Stimulated activated CD8-positive, alpha-beta memory T cell treated with anti-CD3 and anti-CD28 coated beads, Interleukin-12 subunit alpha, Interleukin-12 subunit beta, amount 100 ng/mL, for 4 hours (primary cell): Measurements from ENCODE around the gene EPM2A.
"Not testable (repeated sequence)": the region's sequence is repeated elsewhere in the genome, so short reads cannot be mapped to it uniquely, and the experiment has no call there.

Experiments
- DNase-seq: peaks from one replicate; pipeline ENCODE4 v3.0.0-alpha.2; 2020; ENCODE audit warnings: low read depth

The EPM2A gene

DNA sequence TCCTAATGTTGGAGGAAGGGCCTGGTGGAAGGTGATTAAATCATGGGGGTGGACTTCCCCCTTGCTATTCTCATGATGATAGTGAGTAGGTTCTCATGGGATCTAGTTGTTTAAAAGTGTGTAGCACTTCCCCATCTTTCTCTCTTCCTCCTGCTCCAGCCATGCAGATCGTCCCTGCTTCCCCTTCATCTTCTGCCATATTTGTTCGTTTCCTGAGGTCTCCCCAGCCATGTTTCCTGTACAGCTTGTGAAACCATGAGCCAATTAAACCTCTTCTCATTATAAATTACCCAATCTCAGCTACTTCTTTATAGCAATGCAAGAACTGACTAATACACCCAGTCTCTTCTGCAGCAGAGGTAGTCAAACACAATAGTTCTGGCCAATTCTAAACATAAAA is 5.4 kb downstream of the EPM2A start:
- no peak for DNase-seq

DNA sequence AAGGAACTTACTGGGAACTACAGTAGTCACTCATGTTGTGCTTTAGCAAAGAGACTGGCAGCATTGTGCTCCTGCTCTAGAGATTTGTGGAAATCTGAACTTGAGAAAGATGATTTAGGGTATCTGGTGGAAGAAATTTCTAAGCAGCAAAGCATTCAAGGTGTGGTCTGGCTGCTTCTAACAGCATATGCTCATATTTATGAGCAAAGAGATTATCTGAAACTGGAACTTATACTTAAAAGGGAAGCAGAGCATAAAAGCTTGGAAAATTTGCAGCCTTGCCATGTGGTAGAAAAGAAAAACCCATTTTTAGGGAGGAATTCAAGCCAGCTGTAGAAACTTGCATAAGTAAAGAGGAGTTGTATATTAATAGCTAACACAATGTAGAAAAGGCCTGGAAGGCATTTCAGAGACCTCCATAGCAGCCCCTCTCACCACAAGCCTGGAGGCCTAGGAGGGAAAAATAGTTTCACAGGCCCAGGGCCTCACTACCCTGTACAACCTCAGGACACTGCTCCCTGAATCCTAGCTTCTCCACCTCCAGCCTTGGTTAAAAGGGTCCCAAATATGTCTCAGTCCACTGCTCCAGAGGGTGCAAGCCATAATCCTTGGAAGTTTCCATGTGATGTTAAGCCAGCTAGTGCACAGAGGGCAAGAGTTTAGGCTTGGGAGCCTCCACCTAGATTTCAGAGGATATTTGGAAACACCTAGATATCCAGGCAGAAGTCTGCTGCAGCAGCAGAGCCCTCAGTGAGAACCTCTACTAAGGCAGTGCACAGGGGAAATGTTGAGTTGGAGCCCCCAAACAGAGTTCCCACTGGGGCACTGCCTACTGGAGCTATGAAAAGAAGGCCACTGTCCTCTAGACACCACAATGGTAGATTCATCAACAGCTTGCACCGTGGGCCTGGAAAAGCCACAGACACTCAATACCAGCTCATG is 6.6 kb downstream of the EPM2A start:
- DNase-seq: no peak

DNA sequence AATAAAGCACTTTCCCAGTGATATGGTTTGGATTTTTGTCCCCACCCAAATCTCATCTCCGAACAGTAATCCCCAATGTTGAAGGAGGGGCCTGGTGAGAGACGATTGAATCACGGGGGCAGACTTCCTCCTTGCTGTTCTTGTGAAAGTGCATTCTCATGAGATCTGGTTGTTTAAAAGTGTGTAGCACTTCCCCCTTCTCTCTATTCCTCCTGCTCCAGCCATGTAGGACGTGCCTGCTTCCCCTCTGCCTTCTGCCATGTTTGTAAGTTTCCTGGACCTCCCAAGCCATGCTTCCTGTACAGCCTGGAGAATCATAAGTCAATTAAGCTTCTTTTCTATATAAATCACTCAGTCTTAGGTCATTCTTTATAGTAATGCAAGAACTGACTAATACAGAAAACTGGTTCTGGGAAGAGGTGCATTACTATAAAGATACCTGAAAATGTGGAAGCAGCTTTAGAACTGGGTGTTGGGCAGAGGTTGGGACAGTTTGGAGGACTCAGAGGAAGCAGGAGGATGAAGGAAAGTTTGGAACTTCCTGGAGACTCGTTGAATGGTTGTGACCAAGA is 7.4 kb downstream of the EPM2A start:
- no peak for DNase-seq

DNA sequence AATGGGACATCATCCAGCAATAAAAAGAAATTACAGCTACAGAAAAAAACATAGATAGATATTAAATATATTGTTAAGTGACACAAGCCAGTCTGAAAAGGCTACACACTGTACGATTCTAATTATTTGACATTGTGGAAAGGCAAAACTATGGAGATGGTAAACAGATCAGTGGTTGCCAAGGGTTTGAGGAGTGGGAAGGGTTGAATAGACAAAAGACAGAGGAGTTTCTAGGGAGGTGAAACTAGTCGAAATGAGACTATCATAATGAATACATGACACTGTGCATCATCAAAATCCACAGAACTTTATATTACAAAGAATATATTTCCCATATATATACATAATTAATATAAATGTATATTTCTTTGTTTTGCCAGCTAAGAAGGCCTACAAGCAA is 9.8 kb downstream of the EPM2A start:
- DNase-seq: no peak

DNA sequence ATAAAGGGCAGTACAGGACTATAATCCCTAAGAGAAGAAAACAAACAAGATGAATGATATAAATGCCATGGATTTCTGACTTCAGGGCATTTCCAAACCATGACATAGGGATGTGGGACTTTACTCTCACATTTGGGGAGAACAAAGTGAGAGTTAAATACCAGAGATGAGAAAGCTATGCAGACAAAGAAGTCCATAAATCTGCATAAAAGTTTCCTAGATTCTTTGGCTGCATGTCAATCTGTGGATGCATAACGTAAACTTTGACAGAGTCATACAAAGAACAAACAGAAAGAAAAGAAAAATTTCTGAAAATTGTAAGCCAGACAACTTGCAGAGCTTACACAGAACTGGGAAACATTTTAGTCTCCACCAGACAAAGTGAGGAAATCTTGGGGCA is 11.7 kb downstream of the EPM2A start:
- DNase-seq: no peak

DNA sequence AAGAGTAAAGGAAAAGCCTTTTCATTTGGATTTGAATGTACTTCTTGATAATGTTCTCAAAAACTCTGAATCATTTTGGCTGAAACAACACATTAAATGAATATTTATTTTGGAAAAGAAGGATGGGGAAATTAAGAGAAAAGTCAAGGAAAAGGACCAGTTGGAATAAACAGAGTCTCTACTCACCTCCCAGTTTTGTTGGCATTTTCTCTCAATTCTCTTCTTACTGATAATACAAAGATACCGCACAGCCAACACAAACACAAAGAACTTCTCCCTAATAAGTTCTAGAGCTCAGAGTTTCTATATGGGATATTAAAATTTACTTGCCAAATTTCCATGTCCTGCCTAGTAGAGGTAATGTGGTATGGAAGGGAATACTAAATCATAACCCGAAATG is 13.1 kb downstream of the EPM2A start:
- DNase-seq: no peak

DNA sequence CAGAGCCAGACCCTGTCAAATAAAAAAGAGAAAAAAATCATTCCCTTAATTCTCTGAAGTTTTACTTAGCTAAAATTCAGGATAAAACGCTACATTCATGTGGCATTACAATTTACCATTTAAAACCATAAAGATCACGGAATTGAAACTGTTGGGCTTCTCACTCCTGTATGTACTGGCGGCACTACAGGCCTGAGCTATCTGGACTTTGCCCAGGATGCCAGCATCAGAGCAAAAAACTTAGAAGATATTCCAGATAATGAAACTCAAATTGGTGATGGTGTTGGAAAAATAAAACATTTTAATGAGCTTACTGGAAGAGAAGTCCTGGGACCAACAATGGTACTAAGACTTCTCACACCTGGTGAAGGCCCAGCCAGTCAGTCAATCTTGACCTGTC is 14.2 kb downstream of the EPM2A start:
- DNase-seq: no peak

DNA sequence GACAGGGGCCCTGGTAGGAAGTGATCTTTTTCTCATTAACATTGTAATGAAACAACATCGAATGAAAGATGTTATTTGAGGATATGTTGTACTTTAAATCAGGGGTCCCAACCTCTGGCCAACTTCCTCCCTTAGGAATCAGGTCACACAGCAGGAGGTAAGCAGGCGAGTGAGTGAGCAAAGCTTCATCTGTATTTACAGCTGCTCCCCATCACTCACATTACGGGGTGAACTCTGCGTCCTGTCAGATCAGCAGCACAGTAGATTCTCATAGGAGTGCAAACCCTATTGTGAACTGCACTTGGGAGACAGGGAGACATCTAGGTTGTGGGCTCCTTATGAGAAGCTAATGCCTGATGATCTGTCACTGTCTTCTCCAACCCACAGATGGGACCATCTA is 19.9 kb downstream of the EPM2A start:
- DNase-seq: no peak

DNA sequence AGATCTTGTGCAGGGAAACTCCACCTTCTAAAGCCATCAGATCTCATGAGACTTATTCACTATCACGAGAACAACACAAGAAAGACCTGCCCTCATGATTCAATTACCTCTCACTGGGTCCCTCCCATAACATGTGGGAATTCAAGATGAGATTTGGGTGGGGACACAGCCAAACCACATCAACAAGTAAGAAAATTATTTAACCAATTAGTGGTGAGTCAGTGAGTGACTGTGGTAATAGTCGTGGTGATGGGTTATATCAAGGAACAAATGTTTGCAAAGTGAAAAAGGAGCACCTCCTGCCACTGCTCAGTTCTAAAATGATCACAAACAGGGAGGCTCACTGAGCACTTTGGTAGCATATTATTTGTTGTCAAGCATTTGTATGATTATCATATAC is 20.6 kb downstream of the EPM2A start:
- no peak for DNase-seq

DNA sequence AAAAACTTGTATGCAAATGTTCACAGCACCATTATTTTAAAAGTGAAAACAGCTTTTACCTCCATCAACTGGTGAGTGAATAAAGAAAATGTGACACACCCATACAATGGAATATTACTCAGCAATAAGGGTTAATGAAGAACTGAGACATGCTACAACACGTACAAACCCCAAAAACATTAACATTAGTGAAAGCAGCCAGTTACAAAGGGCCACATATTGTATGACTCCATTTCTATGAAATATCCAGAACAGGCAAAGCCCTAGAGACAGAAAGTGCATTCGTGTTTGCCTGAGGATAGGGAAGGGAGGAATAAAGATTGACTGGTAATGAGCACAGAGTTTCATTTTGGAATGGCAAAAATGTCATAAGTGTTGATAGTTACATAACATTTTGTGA is 21.5 kb downstream of the EPM2A start:
- DNase-seq: no peak

DNA sequence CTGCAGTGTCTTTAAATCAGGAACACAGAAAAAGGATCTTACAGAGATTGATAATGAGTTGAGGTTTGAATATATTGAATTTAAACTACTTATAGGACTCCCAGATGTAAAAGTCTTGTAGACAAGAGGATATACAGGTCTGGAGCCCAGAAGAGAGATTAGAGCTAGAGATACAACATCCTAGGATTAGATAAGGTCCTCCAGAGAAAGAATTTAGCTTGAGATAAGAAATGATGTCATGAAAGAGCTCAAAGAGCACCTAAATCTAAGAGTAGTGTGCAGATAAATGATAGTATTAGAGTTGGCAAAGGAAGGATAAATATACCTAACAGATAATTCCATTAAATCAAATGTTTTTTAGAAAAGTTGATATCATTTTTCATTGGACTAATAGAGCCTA is 23.9 kb downstream of the EPM2A start:
- DNase-seq: no peak

DNA sequence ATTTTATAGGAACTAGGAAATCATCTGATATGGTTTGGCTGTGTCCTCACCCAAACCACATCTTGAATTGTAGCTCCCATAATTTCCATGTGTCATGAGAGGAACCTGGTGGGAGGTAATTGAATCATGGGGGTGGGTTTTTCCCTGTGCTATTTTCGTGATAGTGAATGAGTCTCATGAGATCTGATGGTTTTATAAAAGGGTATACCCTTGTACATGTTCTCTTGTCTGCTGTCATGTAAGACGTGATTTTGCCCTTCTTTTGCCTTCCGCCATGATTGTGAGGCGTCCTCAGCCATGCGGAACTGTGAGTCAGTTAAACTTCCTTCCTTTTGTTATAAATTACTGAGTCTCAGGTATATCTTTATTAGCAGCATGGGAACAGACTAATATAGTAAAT is 27.9 kb downstream of the EPM2A start:
- DNase-seq: no peak

DNA sequence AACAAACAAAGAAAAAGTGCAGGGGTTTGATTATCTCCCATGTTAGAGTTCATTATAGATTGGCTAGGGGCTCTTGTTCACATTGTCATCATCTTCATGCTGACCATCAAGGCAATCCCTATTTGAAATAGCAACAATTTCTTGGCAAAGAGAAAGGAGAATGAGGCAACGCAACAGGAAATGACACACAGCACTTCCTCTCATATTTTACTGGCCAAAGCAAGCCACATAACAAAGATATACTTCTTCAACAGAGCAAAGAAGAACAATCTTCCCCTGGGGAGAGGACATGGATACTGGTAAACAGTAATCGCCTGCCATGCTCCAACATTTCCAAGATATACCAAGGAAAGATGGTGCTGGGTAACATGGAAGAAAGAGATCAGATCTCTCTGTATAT is 29.8 kb downstream of the EPM2A start:
- no peak for DNase-seq

DNA sequence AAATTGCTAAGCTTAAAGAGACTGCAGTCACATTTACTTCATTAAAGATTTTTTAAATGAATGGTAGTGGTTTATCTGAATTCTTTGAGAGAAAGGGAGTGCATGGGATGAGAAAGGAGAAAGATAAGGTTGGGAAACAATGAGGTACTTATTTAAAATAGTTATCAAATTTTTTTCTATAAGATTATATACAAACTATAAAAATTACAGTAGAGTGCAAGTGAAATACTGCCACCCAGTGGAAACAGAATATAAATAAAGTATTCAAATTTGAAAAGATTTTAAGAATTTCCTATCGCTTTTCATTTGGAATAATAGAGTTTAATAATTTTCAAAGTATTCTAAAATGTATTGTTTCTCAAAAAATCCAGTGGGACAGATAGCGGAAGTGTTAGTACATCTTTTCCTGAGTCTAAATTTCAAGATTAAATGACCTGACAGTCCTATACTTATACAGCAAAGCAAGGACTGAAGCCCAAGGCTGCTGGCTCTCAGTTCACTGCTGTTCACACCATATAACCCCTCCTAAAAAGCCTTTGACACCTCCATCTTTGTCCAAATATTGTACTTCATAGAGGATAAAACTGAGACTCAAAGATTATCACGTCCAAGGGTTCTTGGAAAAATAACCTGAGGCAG is 31.1 kb downstream of the EPM2A start:
- no peak for DNase-seq

DNA sequence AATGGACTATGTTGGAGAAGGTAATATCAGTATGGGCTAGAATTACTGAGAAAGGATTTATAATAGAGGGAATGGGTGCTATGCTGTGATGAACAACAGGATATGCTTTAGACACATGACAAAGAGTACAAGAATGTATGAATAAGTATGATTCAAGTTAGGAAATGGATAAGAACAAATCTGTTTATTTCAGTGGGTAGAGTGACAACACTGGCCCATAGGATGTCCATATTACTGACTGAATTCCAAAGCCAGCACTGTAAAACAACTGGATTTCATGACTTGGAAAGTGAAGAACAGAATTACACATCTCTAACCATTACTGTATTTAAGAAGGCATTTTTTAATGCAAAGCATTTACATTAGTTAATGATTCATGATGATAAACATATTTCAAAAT is 35.9 kb downstream of the EPM2A start:
- DNase-seq: no peak

DNA sequence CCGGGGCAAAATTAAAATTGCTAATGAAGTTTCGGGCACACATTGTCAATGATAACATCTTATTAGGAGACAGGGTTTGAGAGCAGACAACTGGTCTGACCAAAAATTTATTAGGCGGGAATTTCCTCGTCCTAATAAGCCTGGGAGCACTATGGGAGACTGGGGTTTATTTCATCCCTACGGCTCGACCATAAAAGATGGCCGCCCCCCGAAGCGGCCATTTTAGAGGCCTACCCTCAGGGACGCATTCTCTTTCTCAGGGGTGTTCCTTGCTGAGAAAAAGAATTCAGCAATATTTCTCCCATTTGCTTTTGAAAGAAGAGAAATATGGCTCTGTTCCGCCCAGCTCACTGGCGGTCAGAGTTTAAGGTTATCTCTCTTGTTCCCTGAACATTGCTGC is 37.9 kb downstream of the EPM2A start:
- DNase-seq: not testable (repeated sequence)

DNA sequence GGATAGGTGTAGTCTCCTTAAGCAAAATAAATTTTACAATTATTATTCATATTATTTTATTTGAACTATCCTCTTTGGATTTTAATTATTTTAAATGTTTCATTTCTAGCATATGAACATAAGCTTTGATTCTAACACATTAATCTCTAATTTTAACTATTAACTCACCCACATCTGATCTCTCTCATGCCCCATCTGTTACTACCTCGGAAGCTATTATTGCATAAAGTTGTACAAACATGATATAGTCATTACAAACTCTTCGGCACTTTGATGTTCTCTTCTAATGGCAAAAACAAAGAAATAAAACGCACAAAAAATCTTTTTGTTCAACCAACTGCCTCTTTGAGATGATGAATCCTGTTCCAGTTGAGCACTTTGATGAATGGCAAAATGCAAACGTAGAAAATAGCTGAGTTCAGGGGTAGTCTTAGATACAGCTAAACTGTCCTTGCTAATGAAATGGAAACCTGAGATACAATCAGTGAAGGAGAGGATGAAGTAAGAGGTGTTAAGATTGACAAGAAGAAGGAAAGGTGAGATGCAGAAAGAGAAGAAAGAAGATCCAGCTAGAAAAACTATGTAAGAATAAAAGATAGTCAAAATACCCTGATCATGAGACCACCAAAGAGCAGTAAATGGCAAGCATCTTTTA is 41.1 kb downstream of the EPM2A start:
- no peak for DNase-seq

DNA sequence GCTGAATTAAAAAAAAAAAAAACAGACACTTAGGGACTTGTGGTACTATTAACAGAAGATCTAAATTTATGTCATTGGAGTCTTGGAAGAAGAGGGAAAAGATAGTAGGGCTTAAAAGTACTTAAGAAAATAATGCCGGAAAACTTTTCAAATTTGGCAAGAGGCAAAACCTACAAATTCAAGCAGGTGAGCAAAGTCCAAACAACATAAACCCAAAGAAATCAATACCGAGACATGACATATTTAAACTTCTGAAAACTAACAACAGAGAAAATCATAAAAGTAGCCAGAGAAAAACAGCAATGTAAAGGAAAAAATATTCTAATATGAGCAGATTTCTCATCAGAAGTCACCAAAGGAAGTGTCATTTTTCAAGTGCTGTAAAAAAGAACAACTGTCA is 44.4 kb downstream of the EPM2A start:
- DNase-seq: no peak

DNA sequence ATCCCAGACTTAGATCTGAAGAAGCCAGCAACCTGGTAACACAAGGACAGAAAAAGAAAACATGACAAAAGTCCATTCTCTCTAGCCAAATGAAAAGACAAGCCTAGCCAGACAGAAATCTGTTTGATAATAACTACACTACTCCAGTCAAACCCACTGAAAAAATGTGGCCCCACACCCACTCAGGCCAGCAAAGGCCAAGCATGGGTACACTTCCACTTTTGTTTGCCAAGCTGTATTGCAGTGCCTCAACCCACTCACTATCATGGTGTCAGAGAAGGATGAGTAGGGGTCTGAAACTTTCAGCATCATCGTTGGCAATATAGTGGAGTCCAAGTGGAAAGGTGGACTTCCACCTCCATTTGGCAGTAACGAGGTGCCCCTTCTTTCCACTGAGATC is 45.8 kb downstream of the EPM2A start:
- no peak for DNase-seq

DNA sequence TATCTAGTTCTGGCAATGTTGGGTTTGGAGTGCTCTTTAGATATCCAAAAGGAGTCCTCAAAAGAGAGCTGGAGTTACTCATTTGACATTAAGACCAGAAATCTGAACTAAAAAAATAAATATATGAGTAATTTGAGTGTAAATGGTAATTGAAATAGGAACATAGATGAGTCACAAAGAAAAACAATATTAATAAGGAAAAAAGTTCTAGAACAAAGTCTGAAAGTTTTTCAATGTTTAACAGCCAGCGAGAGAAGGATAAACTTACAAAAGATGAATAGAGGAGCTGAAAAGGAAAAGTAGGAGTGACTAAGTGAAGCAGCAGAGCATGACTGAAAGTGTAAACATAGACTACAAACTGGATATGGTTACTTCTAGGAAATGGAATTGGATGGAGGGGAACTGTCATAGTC is 46.8 kb downstream of the EPM2A start:
- no peak for DNase-seq

DNA sequence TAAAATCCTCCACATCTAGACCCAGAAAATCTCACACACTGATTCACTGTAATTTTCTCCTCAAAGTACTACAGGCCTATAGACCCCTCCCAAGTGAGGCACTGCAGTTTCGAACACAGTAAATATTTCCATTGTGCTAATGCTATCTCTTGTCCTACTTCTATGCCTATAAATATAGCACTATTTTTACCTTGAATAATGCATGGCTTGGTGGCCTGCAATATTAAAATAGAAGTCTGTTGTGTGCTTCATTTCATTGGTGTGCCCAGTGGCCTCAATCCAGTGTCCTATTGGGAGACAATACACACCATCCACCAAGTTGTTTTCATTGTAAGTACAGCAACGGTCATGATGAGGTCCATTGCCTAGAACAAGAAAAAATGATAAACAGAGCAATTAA is 49.4 kb downstream of the EPM2A start:
- no peak for DNase-seq

DNA sequence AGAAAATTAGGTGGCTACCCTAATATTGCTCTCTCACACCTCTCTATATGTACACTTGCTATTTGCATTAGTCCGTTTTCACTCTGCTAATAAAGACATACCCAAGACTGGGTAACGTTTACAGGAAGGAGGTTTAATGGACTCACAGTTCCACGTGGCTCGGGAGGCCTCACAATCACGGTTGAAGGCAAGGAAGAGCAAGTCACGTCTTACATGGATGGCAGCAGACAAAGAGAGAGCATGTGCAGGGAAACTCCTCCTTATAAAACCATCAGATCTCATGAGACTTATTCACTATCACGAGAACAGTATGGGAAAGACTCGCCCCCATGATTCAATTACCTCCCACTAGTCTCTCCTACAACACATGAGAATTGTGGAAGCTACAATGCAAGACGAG is 53.4 kb downstream of the EPM2A start:
- no peak for DNase-seq

DNA sequence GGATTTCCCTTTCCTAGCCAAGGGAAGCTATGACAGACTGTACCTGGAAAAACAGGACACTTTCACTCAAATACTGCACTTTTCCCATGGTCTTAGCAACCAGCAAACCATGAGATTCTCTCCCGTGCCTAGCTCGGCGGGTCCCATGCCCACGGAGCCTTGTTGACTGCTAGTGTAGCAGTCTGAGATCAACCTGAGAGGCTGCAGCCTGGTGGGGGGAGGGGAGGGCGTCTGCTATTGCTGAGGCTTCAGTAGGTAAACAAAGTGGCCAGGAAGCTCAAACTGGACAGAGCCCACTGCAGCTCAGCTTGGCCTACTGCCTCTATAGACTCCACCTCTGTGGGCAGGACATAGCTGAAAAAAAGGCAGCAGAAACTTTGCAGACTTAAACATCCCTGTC is 61.8 kb downstream of the EPM2A start:
- DNase-seq: no peak
